ENCODE data around the gene FAM20C. TPM values are rescaled to one million over a fixed set of nuclear protein-coding genes. Genes with fewer than 3 reads are reported as not detected.

The FAM20C gene
- total and polyA plus RNA-seq, 4 donors = 17.3 to 86.9 (median 45.9) TPM

DNA sequence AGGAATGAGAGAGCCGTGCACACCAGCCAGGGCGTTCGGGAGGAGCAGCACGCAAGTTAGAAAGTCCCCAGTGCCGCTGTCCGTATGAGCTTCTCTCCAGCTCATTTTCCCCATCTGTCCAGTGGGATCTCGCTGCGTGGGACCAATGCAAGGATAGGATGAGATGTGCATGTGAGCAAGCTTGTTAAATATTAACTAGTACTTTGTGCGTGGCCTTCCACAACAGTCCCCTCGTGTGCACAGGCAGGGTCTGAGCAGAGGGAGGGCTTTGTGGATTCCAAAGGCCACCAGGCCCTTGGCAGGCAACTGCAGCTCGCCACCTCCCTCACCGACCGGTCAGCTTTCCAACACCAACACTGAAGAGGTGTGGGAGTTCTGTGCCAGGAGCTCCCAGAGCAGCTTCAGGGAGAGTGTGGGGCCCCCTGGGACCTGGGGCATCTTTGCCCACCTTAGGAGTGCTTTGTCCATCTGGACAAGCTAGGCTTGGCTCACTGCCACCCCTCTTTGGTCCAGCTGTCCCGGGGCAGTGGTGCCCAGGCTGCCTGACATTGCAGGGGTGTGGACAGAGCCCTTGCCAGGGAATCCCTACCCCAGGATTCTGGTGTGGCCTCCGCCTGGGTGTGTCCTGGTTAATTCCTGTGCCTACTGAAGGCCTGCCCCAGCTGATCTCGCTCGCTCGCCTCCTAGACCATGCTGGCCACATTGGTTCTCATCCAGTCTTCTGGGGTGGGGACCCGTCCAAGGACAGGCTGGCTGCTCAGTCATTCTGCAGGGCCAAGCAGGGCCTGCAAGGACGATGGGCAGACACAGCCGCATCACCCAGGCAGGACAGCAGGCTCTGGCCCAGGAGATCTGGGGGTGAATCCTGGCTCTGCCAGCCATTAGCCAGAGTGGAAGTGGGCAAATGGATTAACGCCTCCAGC lies 5.3 kb downstream of the FAM20C start:
- H3K4me1 ChIP-seq (ENCODE audit: control insufficient read depth in 5 of 5, insufficient read depth in 5 of 5, low read length in 5 of 5) = peaks cover 3 to 26% (median 11%) of the 10 kb centered on the region in 5 donors
- H3K36me3 ChIP-seq (ENCODE audit: control insufficient read depth in 4 of 4, insufficient read depth in 4 of 4, low read length in 4 of 4) = peaks cover 0 to 48% (median 28%) of the 10 kb centered on the region in 4 donors
- H3K27ac ChIP-seq (ENCODE audit: low read depth in 1 of 2, low read length in 1 of 2) = no peak overlapping the region
- WGBS, 2 donors = 89 to 95% methylated on average over 21 to 22 of the region's 22 CpGs
- TF ChIP-seq, protein P1, sequence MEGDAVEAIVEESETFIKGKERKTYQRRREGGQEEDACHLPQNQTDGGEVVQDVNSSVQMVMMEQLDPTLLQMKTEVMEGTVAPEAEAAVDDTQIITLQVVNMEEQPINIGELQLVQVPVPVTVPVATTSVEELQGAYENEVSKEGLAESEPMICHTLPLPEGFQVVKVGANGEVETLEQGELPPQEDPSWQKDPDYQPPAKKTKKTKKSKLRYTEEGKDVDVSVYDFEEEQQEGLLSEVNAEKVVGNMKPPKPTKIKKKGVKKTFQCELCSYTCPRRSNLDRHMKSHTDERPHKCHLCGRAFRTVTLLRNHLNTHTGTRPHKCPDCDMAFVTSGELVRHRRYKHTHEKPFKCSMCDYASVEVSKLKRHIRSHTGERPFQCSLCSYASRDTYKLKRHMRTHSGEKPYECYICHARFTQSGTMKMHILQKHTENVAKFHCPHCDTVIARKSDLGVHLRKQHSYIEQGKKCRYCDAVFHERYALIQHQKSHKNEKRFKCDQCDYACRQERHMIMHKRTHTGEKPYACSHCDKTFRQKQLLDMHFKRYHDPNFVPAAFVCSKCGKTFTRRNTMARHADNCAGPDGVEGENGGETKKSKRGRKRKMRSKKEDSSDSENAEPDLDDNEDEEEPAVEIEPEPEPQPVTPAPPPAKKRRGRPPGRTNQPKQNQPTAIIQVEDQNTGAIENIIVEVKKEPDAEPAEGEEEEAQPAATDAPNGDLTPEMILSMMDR (IDR thresholded peaks at IDR 0.05; ENCODE audit: control extremely low read depth, extremely low read depth) = no peak
- peaks cover 0 to 9% (median 0%) of the 10 kb centered on the region in 3 donors for H3K27me3 ChIP-seq (ENCODE audit: control insufficient read depth in 3 of 3, insufficient read depth in 3 of 3, low read length in 2 of 3)
- no peak overlapping the region for H3K9ac ChIP-seq (ENCODE audit: insufficient read depth in 1 of 2, low read length in 2 of 2)
- H3K9me3 ChIP-seq (ENCODE audit: control insufficient read depth in 4 of 4, insufficient read depth in 3 of 4, low read length in 3 of 4) = no peaks in the 10 kb centered on the region
- no peak for DNase-seq
- no peak for ATAC-seq (ENCODE audit: insufficient read depth, low FRiP score)
- H3K4me3 ChIP-seq = no peak overlapping the region

DNA sequence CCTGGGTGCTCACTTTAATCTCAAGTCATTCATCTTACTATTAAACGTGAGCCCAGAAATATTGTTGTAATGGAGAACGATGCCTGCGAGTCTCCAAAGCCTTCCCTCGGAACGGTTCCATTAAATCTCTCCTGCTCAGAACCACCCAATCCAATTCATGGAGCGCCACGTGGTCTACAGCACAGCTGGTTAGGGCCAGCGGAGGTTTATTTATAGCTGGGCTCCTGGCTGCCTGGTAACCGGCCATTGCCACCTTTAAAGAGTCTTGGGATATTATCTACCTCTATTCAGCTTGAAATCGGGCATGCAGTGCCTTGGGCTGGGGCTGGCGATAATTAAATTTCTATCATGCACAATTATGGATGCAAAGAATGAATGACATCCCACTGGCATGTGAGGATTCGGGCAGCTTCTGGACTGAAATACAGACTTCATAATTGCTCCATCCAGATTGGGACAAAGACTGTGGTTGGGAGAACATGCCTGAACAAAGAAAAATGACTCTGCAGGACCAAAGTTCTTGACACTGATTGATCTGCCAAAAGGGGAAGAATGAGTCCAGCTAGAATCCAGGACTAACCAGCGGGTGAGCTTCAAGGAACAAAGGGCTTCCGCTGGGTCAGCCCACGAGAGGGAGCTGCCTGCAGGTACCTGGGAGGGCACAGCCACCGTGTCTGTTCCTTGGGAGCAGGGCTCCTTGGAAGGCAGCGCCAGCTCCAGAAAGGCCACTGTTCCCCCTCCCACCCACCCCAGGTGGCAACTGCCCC lies 7.3 kb downstream of the FAM20C start:
- WGBS, 2 donors = 91 to 92% methylated on average over 17 of the region's 17 CpGs
- DNase-seq (no peak), ATAC-seq (ENCODE audit: insufficient read depth, low FRiP score) (no peak)
- peaks cover 3 to 13% (median 9%) of the 10 kb centered on the region in 5 donors for H3K4me1 ChIP-seq (ENCODE audit: control insufficient read depth in 5 of 5, insufficient read depth in 5 of 5, low read length in 5 of 5)
- peaks cover 0 to 7% (median 0%) of the 10 kb centered on the region in 3 donors for H3K27me3 ChIP-seq (ENCODE audit: control insufficient read depth in 3 of 3, insufficient read depth in 3 of 3, low read length in 2 of 3)
- H3K9ac ChIP-seq (ENCODE audit: insufficient read depth in 1 of 2, low read length in 2 of 2) = no peak overlapping the region
- H3K36me3 ChIP-seq (ENCODE audit: control insufficient read depth in 4 of 4, insufficient read depth in 4 of 4, low read length in 4 of 4) = peaks cover 0 to 50% (median 28%) of the 10 kb centered on the region in 4 donors
- H3K9me3 ChIP-seq (ENCODE audit: control insufficient read depth in 4 of 4, insufficient read depth in 3 of 4, low read length in 3 of 4) = no peaks in the 10 kb centered on the region
- H3K27ac ChIP-seq (ENCODE audit: low read depth in 1 of 2, low read length in 1 of 2) = no peak overlapping the region
- no peak overlapping the region for H3K4me3 ChIP-seq
- TF ChIP-seq, protein P1 (IDR thresholded peaks at IDR 0.05; ENCODE audit: control extremely low read depth, extremely low read depth) = no peak

DNA sequence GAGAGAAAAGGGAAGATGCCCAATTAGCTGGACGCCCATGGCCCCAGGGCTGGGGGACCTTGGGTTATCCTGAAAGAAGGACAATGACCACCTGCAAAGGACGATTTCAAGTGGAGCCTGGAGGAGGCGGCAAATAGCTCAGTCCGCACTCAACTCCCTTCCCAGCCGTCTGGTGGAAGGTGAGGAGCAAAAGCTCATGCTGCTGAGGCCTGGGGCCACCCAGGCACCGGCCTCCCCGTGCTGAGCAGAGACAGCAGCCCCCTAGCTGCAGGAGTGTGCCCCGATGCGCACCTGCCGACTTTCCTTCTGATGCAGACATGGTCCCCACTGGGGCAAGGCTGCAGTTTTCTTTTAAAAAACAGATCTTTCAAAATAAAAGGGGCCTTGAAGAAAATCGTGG lies 7.9 kb downstream of the FAM20C start:
- H3K4me3 ChIP-seq = no peak overlapping the region
- peaks cover 0 to 56% (median 31%) of the 10 kb centered on the region in 4 donors for H3K36me3 ChIP-seq (ENCODE audit: control insufficient read depth in 4 of 4, insufficient read depth in 4 of 4, low read length in 4 of 4)
- ATAC-seq (ENCODE audit: insufficient read depth, low FRiP score) (no peak), DNase-seq (no peak)
- H3K27ac ChIP-seq (ENCODE audit: low read depth in 1 of 2, low read length in 1 of 2) = no peak overlapping the region
- TF ChIP-seq, protein P1 (IDR thresholded peaks at IDR 0.05; ENCODE audit: control extremely low read depth, extremely low read depth) = no peak
- H3K9ac ChIP-seq (ENCODE audit: insufficient read depth in 1 of 2, low read length in 2 of 2) = no peak overlapping the region
- peaks cover 3 to 7% (median 5%) of the 10 kb centered on the region in 5 donors for H3K4me1 ChIP-seq (ENCODE audit: control insufficient read depth in 5 of 5, insufficient read depth in 5 of 5, low read length in 5 of 5)
- 93 to 95% methylated on average over 11 of the region's 11 CpGs for WGBS, 2 donors
- H3K27me3 ChIP-seq (ENCODE audit: control insufficient read depth in 3 of 3, insufficient read depth in 3 of 3, low read length in 2 of 3) = peaks cover 0 to 3% (median 0%) of the 10 kb centered on the region in 3 donors
- H3K9me3 ChIP-seq (ENCODE audit: control insufficient read depth in 4 of 4, insufficient read depth in 3 of 4, low read length in 3 of 4) = no peaks in the 10 kb centered on the region
